HG02571 (cell line): ENCODE measurements around the gene ESD.
"Not testable (repeated sequence)": the region's sequence is repeated elsewhere in the genome, so short reads cannot be mapped to it uniquely, and the experiment has no call there.

ENCODE experiments used
- ATAC-seq: cut with Tn5 transposase; IDR thresholded peaks from one replicate; pipeline ENCODE4 v1.9.1; 2021; ENCODE audit warnings: mild to moderate bottlenecking, moderate library complexity; ENCODE audit not compliant: unreplicated experiment

The ESD gene

GRCh38 chr13:46796515-46797474, at the start of gene ESD:
Gene ESD (minus strand): TSS chr13:46797161. CDS start chr13:46791413, 5,748 bp downstream.
- ATAC-seq = peak; percentile 85

- no peak for ATAC-seq
Measured at GRCh38 chr13:46846726-46847125, 49.8 kb upstream of the ESD start.

DNA sequence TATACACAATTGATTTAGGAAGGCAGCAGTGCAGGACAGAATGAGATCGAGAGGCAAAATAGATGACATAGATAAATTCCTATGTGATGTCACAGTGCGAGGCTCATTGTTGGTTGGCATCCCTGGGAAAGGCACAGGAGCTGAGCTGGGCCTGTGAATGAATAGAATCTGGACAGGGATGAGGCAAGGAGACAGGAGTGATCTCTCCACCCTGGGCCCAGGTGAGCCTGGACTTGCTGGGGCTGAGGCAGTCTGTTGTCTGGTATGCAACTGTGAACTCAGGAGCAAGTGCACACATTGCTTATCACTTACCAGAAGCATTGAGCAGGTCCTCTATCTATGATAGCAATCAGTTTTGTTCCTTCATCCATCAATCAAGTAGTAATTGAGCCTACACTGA, 48.2 kb upstream of the ESD start:
- ATAC-seq = no peak

GRCh38 chr13:46844431-46844830, 47.5 kb upstream of the ESD start:
- no peak for ATAC-seq

GRCh38 chr13:46839399-46839798, 42.4 kb upstream of the ESD start:
- no peak for ATAC-seq

DNA sequence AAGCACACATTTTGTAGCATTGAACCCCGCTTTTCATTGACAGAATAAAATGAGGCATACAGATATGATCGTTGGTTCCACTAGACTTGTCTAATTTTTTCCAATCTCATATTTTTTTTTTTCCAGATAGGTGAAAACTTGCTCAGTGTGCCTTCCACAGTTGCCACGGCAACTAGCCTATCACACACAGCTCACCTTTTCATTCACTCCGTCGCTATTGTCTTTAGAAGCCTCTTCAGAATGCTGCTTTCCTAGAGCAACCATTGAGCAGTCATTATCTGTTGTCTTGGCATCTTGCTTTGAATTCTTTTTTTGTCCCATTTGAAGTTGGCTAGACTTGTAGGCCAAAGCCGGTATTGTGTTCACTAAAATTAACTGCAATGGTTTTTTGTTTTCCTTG, 37.7 kb upstream of the ESD start:
- ATAC-seq = no peak

DNA sequence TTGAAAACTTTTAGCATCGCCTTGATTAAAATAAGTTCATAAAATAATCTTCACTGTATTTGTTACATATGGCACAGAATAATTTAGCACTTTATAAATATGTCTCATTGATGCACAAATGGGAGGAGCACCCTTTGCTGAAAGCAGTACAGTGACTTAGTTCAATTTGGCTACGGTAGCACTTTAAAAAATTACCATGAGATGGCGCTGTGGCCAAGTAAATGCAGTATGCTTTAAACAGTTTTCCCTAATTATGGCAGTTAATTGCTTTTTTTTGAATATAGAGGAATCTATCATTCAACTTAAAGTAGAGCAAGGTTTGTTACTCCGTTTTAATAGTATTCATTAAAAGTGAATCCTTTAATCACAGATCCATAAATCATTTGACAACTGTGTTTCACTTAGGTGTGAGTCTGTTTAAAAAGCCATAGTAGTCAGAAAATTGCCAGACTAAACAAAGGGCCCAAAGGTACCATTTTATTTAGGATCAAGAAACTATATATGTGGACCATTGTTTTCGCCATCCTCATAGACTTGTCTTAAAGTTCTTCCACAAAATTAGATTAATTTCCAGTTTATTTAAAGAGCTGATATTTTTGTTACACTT, 34.7 kb upstream of the ESD start:
- ATAC-seq = no peak

GRCh38 chr13:46830405-46831005, 33.5 kb upstream of the ESD start:
- ATAC-seq = no peak

- ATAC-seq = no peak
Measured at GRCh38 chr13:46822551-46822950, 25.6 kb upstream of the ESD start.

- no peak for ATAC-seq
Measured at GRCh38 chr13:46817838-46818476, 21.0 kb upstream of the ESD start.

GRCh38 chr13:46817095-46817494, 20.1 kb upstream of the ESD start:
- no peak for ATAC-seq

- no peak for ATAC-seq
Measured at GRCh38 chr13:46816371-46816770, 19.4 kb upstream of the ESD start.

GRCh38 chr13:46812301-46812797, 15.4 kb upstream of the ESD start:
- ATAC-seq = no peak

DNA sequence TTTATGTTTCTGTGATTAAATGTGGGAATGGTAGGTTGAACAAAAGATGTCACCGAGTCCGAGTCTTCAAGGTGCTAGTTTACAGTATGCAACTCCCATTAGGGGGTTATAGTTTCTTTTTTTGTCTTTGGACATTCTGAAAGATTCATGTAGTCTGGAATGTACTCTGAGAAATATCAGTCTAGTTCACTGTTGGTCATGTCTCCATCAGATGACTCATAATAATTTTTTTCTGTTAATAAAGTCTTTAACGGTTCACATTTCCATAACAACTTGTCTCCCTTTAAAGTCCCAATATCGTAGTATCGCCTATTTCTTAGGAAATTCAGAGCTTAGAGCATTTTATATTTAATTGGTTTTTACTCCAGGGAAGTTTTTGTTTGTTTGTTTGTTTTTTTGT, 13.5 kb upstream of the ESD start:
- no peak for ATAC-seq

GRCh38 chr13:46804921-46805320, 8.0 kb upstream of the ESD start:
- not testable (repeated sequence) for ATAC-seq

DNA sequence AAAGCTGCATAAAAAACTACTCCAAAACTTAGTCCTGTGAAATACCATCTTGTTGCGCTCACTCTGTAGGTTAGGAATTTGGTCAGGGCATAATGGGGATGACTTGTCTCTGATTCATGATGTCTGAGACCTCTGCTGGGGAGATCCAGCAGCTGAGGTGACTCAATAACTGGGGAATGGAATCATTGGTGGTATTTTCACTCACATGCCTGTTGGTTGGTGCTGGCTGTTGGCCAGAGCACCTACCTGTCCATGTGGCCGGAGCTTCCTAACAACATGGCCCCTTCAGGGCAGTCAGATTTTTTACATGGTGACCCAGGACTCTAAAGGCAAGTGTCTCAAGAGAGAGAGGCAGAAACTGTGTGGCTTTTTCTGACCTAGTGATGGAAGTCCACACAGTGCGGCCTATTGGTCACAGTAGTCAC, 7.4 kb upstream of the ESD start:
- ATAC-seq = no peak

DNA sequence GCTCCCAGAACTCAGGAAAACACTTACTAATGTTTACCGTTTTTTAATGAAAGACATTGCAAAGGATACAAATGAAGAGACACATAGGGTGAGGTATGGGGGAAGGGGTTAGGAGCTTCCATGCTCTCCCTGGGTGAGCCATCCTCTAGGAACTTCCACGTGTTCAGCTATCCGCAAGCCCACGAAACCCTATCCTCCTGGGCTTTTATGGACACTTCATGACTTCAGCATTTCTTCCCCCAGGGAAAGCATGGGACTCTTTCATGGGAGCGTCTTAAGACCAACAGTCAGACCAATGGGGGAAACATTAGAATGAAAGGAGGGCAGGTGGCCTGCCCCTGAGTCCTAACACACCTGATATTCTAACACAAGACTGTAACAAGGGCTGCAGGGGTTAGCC, 6.6 kb upstream of the ESD start:
- ATAC-seq = no peak

- ATAC-seq = no peak
Measured at GRCh38 chr13:46801858-46802257, 4.9 kb upstream of the ESD start.

DNA sequence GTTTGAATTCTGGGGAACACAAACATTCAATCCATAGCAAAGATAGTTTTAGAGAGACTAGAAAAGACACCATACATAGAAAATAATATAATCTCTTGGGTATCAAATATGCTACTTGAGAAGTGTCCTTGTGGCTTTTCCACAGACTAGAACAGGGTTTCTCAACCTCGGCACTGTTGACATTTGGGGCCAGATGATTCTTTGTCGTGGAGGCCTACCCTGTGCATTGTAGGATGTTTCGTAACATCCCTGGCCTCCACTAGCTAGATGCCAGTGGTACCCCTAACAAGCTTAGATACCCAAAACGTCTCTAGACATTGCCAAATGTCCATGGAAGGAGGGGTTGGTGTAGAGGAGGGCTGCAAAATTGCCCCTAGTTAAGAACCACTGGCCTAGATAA, 2.2 kb upstream of the ESD start:
- ATAC-seq = no peak

DNA sequence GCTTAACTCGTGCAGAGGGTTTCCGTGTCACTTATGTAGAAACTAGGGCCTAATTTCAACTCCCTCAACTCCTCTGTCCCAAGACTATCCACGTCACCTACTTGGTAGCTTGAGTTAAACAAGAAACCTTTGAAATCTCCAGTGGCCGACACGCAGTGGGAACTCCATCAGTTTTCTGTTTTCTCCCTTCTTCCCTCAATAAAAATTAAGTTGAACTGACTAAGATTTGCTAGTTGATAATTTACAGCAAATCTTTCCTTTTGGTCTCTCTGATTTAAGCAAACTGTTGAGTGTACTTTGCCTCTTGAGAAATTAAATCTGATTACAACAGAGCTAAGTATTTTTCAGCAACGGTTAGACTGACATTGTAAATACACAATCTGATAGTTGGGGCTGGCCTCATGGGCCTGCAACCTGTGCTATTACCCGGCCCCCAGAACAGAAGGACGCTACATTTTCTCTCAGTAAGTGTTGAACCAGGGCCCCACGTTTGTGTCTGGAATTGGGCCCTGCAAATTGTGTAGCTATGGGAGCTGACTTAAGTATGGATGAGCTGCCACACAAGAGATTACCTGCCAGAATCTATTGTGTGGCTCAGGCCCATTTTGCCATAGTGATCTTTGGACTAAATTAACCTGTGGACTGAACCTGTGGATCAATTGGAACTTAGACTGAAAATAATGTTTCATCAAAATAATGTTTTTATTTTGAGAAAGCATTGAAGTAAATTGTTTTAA, 708 bp upstream of the ESD start:
- no peak for ATAC-seq

DNA sequence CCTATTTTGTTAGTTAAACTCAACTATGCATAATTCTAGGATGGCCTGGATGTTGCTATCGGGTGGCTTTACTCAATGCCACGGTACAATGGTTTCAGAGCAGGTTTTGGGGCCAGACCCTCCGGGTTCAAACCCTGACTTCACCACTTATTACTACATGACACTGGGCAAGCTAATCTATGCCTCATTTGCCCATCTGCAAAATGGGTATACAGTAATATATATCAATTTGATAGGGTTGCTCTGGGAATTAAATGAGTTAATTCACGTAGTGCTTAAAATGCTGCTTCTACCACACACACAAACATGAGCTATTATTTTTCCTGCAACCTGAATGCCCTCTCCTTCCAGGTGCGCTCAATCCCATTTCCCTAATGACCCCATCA, 839 bp downstream of the ESD start:
- ATAC-seq = no peak
